ENCODE data around the gene DISC1. TPM values are rescaled to one million over a fixed set of nuclear protein-coding genes. Genes with fewer than 3 reads are reported as not detected.
A peak's percentile ranks its signal among the peaks of the same experiment; 100 is the strongest.
"Not testable (repeated sequence)": the region's sequence is repeated elsewhere in the genome, so short reads cannot be mapped to it uniquely, and the experiment has no call there.

Gene DISC1
- polyA plus RNA-seq, 4 donors, result 5.6 to 5.9 (median 5.8) TPM

GRCh38 chr1:231761747-231762541, 135.4 kb downstream of the DISC1 start:
- DNase-seq (ENCODE audit: low read depth in 4 of 4, low spot score in 3 of 4), result no peak

- no peak for DNase-seq (ENCODE audit: low read depth in 4 of 4, low spot score in 3 of 4)
Observed at GRCh38 chr1:231763456-231763855, 136.9 kb downstream of the DISC1 start.

- not testable (repeated sequence) for DNase-seq (ENCODE audit: low read depth in 4 of 4, low spot score in 3 of 4)
Observed at GRCh38 chr1:231765825-231766224, 139.2 kb downstream of the DISC1 start.

- no peak for DNase-seq (ENCODE audit: low read depth in 4 of 4, low spot score in 3 of 4)
Observed at GRCh38 chr1:231767471-231767870, 140.9 kb downstream of the DISC1 start.

GRCh38 chr1:231768416-231768815, 141.8 kb downstream of the DISC1 start:
- no peak for DNase-seq (ENCODE audit: low read depth in 4 of 4, low spot score in 3 of 4)

GRCh38 chr1:231770506-231771175, 144.1 kb downstream of the DISC1 start:
- no peak for DNase-seq (ENCODE audit: low read depth in 4 of 4, low spot score in 3 of 4)

- DNase-seq (ENCODE audit: low read depth in 4 of 4, low spot score in 3 of 4), result no peak
Observed at GRCh38 chr1:231774719-231775335, 148.2 kb downstream of the DISC1 start.

- peak in 1 of 4 donors; percentile 14 for DNase-seq (ENCODE audit: low read depth in 4 of 4, low spot score in 3 of 4)
Observed at GRCh38 chr1:231776010-231776756, 149.6 kb downstream of the DISC1 start.

GRCh38 chr1:231776757-231777062, 150.1 kb downstream of the DISC1 start:
- DNase-seq (ENCODE audit: low read depth in 4 of 4, low spot score in 3 of 4), result no peak

GRCh38 chr1:231778009-231778719, 151.6 kb downstream of the DISC1 start:
- DNase-seq (ENCODE audit: low read depth in 4 of 4, low spot score in 3 of 4), result no peak

GRCh38 chr1:231779081-231779480, 152.5 kb downstream of the DISC1 start:
- no peak for DNase-seq (ENCODE audit: low read depth in 4 of 4, low spot score in 3 of 4)

- no peak for DNase-seq (ENCODE audit: low read depth in 4 of 4, low spot score in 3 of 4)
Observed at GRCh38 chr1:231781892-231782291, 155.3 kb downstream of the DISC1 start.

- not testable (repeated sequence) for DNase-seq (ENCODE audit: low read depth in 4 of 4, low spot score in 3 of 4)
Observed at GRCh38 chr1:231785073-231785472, 158.5 kb downstream of the DISC1 start.

- no peak for DNase-seq (ENCODE audit: low read depth in 4 of 4, low spot score in 3 of 4)
Observed at GRCh38 chr1:231786126-231786525, 159.5 kb downstream of the DISC1 start.

GRCh38 chr1:231792634-231793033, 166.0 kb downstream of the DISC1 start:
- no peak for DNase-seq (ENCODE audit: low read depth in 4 of 4, low spot score in 3 of 4)

GRCh38 chr1:231793893-231794292, 167.3 kb downstream of the DISC1 start:
- no peak for DNase-seq (ENCODE audit: low read depth in 4 of 4, low spot score in 3 of 4)

- no peak for DNase-seq (ENCODE audit: low read depth in 4 of 4, low spot score in 3 of 4)
Observed at GRCh38 chr1:231796141-231796540, 169.6 kb downstream of the DISC1 start.

- no peak for DNase-seq (ENCODE audit: low read depth in 4 of 4, low spot score in 3 of 4)
Observed at GRCh38 chr1:231799363-231799986, 172.9 kb downstream of the DISC1 start.

GRCh38 chr1:231800108-231800507, 173.5 kb downstream of the DISC1 start:
- DNase-seq (ENCODE audit: low read depth in 4 of 4, low spot score in 3 of 4), result no peak

GRCh38 chr1:231801042-231801585, 174.5 kb downstream of the DISC1 start:
- no peak for DNase-seq (ENCODE audit: low read depth in 4 of 4, low spot score in 3 of 4)
